SK-N-SH treated with all-trans-retinoic acid at 6 μM for 48 hours (cell line): ENCODE data around the gene SPATA45.
"Not testable (repeated sequence)": the region's sequence is repeated elsewhere in the genome, so short reads cannot be mapped to it uniquely, and the experiment has no call there.

Source experiments
- ATAC-seq: fragments of 200-7000 bp; cut with Tn5 transposase; 3 replicates; pipeline ENCODE4 v1.9.1; 2020; ENCODE audit warnings: mild to moderate bottlenecking, moderate library complexity
- CREB5 ChIP-seq: fragments of 250-450 bp; sonication (Bioruptor Pico); IDR thresholded peaks from 2 replicates; pipeline ENCODE4 v1.5.1; 2020; ENCODE audit warnings: low read depth, mild to moderate bottlenecking, moderate library complexity
- CSDC2 ChIP-seq: fragments of 250-450 bp; sonication (Bioruptor Pico); IDR thresholded peaks from 2 replicates; pipeline ENCODE4 v1.5.0; 2020; ENCODE audit warnings: mild to moderate bottlenecking, moderate library complexity
- CSRNP3 ChIP-seq: fragments of 250-450 bp; sonication (Bioruptor Pico); IDR thresholded peaks from 2 replicates; pipeline ENCODE4 v1.5.1; 2021; ENCODE audit warnings: mild to moderate bottlenecking, moderate library complexity
- ESRRG ChIP-seq: fragments of 250-450 bp; sonication (Bioruptor Pico); IDR thresholded peaks from 2 replicates; pipeline ENCODE4 v1.6.1; 2021; ENCODE audit warnings: mild to moderate bottlenecking
- OSR1 ChIP-seq: fragments of 250-450 bp; sonication (Bioruptor Pico); IDR thresholded peaks from 2 replicates; pipeline ENCODE4 v1.8.0; 2022; ENCODE audit warnings: moderate library complexity, mild to moderate bottlenecking, inconsistent platforms
- PATZ1 ChIP-seq: fragments of 250-450 bp; sonication (Bioruptor Pico); IDR thresholded peaks from 2 replicates; pipeline ENCODE4 v1.8.0; 2020; ENCODE audit warnings: mild to moderate bottlenecking, moderate library complexity, borderline replicate concordance
- POU6F1 ChIP-seq: fragments of 250-450 bp; sonication (Bioruptor Pico); IDR thresholded peaks from 2 replicates; pipeline ENCODE4 v1.8.0; 2021; ENCODE audit warnings: low read depth, mild to moderate bottlenecking, moderate library complexity, borderline replicate concordance
- PPARA ChIP-seq: fragments of 250-450 bp; sonication (Bioruptor Pico); IDR thresholded peaks from 2 replicates; pipeline ENCODE4 v1.5.0; 2020; ENCODE audit warnings: mild to moderate bottlenecking, borderline replicate concordance
- RARB ChIP-seq: fragments of 250-450 bp; sonication (Bioruptor Pico); IDR thresholded peaks from 2 replicates; pipeline ENCODE4 v1.8.0; 2021; ENCODE audit warnings: mild to moderate bottlenecking, moderate library complexity
- SNAI2 ChIP-seq: fragments of 250-450 bp; sonication (Bioruptor Pico); IDR thresholded peaks from 2 replicates; pipeline ENCODE4 v1.5.0; 2020; ENCODE audit warnings: mild to moderate bottlenecking, moderate library complexity
- TSHZ2 ChIP-seq: fragments of 250-450 bp; sonication (Bioruptor Pico); IDR thresholded peaks from 2 replicates; pipeline ENCODE4 v1.5.0; 2020; ENCODE audit warnings: mild to moderate bottlenecking, moderate library complexity
- ZC3H10 ChIP-seq: fragments of 250-450 bp; sonication (Bioruptor Pico); IDR thresholded peaks from 2 replicates; pipeline ENCODE4 v1.5.1; 2021; ENCODE audit warnings: mild to moderate bottlenecking, moderate library complexity
- ZFP3 ChIP-seq: fragments of 250-450 bp; sonication (Bioruptor Pico); IDR thresholded peaks from 2 replicates; pipeline ENCODE4 v1.5.0; 2020; ENCODE audit warnings: mild to moderate bottlenecking, moderate library complexity
- ZFP30 ChIP-seq: fragments of 450-650 bp; formaldehyde crosslinking; IDR thresholded peaks from 2 replicates; pipeline ENCODE4 v1.5.0; 2022; ENCODE audit warnings: mild to moderate bottlenecking, moderate library complexity
- ZNF8 ChIP-seq: fragments of 450-650 bp; formaldehyde crosslinking; IDR thresholded peaks from 2 replicates; pipeline ENCODE4 v1.5.0; 2020; ENCODE audit warnings: mild to moderate bottlenecking, moderate library complexity

The SPATA45 gene

GRCh38 chr1:212853658-212854057 is 6.2 kb upstream of the SPATA45 start:
- no peak for ATAC-seq
- TF ChIP-seq PPARA (CRISPR knock-in tag): no peak

- no peak for ATAC-seq
- TF ChIP-seq ZC3H10 (CRISPR knock-in tag) (no peak), RARB (CRISPR knock-in tag) (no peak), ESRRG (CRISPR knock-in tag) (no peak), TSHZ2 (CRISPR knock-in tag) (no peak), SNAI2 (no peak), CSDC2 (CRISPR knock-in tag) (no peak), ZFP30 (CRISPR knock-in tag) (no peak), CSRNP3 (CRISPR knock-in tag) (no peak), OSR1 (CRISPR knock-in tag) (no peak), ZFP3 (CRISPR knock-in tag) (no peak), CREB5 (CRISPR knock-in tag) (no peak), POU6F1 (CRISPR knock-in tag) (no peak), ZNF8 (CRISPR knock-in tag) (no peak), PATZ1 (CRISPR knock-in tag) (no peak)
Measured at GRCh38 chr1:212852105-212852688, 4.7 kb upstream of the SPATA45 start.

- ATAC-seq: not testable (repeated sequence)
Measured at GRCh38 chr1:212844521-212844920, 2.9 kb downstream of the SPATA45 start.

GRCh38 chr1:212838145-212838544 is 9.3 kb downstream of the SPATA45 start:
- TF ChIP-seq CSDC2 (CRISPR knock-in tag): no peak
- ATAC-seq: no peak

- ATAC-seq: not testable (repeated sequence)
Measured at GRCh38 chr1:212833211-212834207, 13.9 kb downstream of the SPATA45 start.
